ENCODE data around the gene NPPB.
"Not testable (repeated sequence)": the region's sequence is repeated elsewhere in the genome, so short reads cannot be mapped to it uniquely, and the experiment has no call there.

The NPPB gene

DNA sequence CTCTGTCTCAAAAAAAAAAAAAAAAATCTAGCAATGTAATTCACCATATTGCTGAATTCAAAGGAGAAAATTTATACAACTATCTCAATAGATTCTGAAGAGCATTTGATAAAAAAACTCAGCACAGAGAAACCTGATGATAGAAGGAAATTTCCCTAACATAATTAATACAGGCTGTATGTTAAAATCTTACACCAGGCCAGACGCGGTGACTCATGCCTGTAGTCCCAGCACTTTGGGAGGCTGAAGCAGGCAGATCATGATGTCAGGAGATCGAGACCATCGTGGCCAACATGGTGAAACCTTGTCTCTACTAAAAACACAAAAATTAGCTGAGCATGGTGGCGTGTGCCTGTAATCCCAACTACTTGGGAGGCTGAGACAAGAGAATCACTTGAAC, 45.4 kb upstream of the NPPB start:
- not testable (repeated sequence) for H2BK15ac ChIP-seq (replicated peaks; ENCODE audit: low read depth); H3K79me1 ChIP-seq (ENCODE audit: low read length); H3K27me3 ChIP-seq (ENCODE audit: insufficient read depth, low read length, poor library complexity); H3K4me1 ChIP-seq (ENCODE audit: control insufficient read depth, low read depth, low read length); H3K4me2 ChIP-seq (ENCODE audit: low read length); H4K8ac ChIP-seq (ENCODE audit: low read depth, low read length); H4K5ac ChIP-seq (ENCODE audit: low read length); H2BK5ac ChIP-seq (ENCODE audit: low read length); H3K56ac ChIP-seq (ENCODE audit: low read length); H2AK5ac ChIP-seq (ENCODE audit: low read length); H2BK120ac ChIP-seq (ENCODE audit: low read depth, low read length); H3K4me3 ChIP-seq (ENCODE audit: low read length); H3K23ac ChIP-seq (ENCODE audit: low read length); H3K27ac ChIP-seq (ENCODE audit: low read depth, low read length); H3K9ac ChIP-seq (ENCODE audit: low read length); H3K18ac ChIP-seq (ENCODE audit: low read length); H3K36me3 ChIP-seq (ENCODE audit: control insufficient read depth, insufficient read depth, low read length); H3K4ac ChIP-seq (ENCODE audit: low read depth, low read length); DNase-seq; H3K79me2 ChIP-seq (ENCODE audit: control insufficient read depth, insufficient read depth, low read length)
- no CpG with 5 or more reads among the region's 5 CpGs for WGBS (ENCODE audit: extremely low coverage, insufficient coverage, low lambda C conversion rate)

DNA sequence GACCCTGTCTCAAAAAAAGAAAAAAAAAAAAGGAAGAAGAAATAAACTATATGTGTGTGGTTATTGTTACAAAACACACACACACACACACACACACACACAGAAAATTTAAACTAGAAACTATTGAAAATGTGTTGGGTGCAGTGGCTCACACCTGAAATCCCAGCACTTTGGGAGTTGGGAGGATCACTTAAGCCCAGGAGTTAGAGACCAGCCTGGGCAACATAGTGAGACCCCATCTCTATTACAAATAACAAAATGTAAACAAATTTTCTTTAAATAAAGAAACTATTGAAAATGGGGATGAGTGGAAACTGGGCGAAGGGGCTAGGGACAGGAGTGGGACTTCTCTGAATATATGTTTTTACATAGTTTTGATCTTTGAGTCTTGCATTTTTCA, 44.5 kb upstream of the NPPB start:
- Histone ChIP-seq H3K4ac (ENCODE audit: low read depth, low read length) (no peak overlapping the region), H4K8ac (ENCODE audit: low read depth, low read length) (no peak overlapping the region), H3K27me3 (ENCODE audit: insufficient read depth, low read length, poor library complexity) (no peaks in the 10 kb centered on the region), H2BK120ac (ENCODE audit: low read depth, low read length) (no peak overlapping the region), H3K36me3 (ENCODE audit: control insufficient read depth, insufficient read depth, low read length) (no peaks in the 10 kb centered on the region), H3K56ac (ENCODE audit: low read length) (no peak overlapping the region), H3K23ac (ENCODE audit: low read length) (no peak overlapping the region), H3K9ac (ENCODE audit: low read length) (no peak overlapping the region), H3K79me2 (ENCODE audit: control insufficient read depth, insufficient read depth, low read length) (no peaks in the 10 kb centered on the region), H3K4me1 (ENCODE audit: control insufficient read depth, low read depth, low read length) (no peaks in the 10 kb centered on the region), H4K5ac (ENCODE audit: low read length) (no peak overlapping the region), H3K4me2 (ENCODE audit: low read length) (no peak overlapping the region), H3K4me3 (ENCODE audit: low read length) (no peak overlapping the region), H2BK15ac (replicated peaks; ENCODE audit: low read depth) (no peak overlapping the region), H3K27ac (ENCODE audit: low read depth, low read length) (no peak overlapping the region), H2AK5ac (ENCODE audit: low read length) (no peak overlapping the region), H3K18ac (ENCODE audit: low read length) (no peak overlapping the region), H3K79me1 (ENCODE audit: low read length) (no peaks in the 10 kb centered on the region), H2BK5ac (ENCODE audit: low read length) (no peak overlapping the region)
- no CpG with 5 or more reads among the region's 1 CpG for WGBS (ENCODE audit: extremely low coverage, insufficient coverage, low lambda C conversion rate)
- DNase-seq: no peak

DNA sequence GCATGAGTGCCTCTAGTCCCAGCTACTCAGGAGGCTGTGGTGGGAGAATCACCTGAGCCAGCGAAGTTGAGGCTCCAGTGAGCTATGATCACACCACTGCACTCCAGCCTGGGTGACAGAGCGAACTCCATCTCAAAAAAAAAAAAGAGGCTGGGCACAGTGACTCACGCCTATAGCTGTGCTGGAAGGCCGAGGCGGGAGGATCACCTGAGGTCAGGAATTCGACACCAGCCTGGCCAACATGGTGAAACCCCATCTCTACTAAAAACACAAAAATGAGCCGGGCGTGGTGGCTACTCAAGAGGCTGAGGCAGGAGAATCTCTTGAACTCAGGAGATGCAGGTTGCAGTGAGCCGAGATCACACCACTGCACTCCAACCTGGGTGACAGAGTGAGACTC, 42.7 kb upstream of the NPPB start:
- H4K8ac ChIP-seq (ENCODE audit: low read depth, low read length); H2BK5ac ChIP-seq (ENCODE audit: low read length); H3K4me1 ChIP-seq (ENCODE audit: control insufficient read depth, low read depth, low read length); H3K4me2 ChIP-seq (ENCODE audit: low read length); H3K79me2 ChIP-seq (ENCODE audit: control insufficient read depth, insufficient read depth, low read length); H3K4me3 ChIP-seq (ENCODE audit: low read length); H2AK5ac ChIP-seq (ENCODE audit: low read length); H3K56ac ChIP-seq (ENCODE audit: low read length); H3K36me3 ChIP-seq (ENCODE audit: control insufficient read depth, insufficient read depth, low read length); H3K23ac ChIP-seq (ENCODE audit: low read length); H3K79me1 ChIP-seq (ENCODE audit: low read length); H3K4ac ChIP-seq (ENCODE audit: low read depth, low read length); H4K5ac ChIP-seq (ENCODE audit: low read length); H2BK15ac ChIP-seq (replicated peaks; ENCODE audit: low read depth); H3K18ac ChIP-seq (ENCODE audit: low read length); H3K9ac ChIP-seq (ENCODE audit: low read length); H3K27me3 ChIP-seq (ENCODE audit: insufficient read depth, low read length, poor library complexity); H3K27ac ChIP-seq (ENCODE audit: low read depth, low read length); H2BK120ac ChIP-seq (ENCODE audit: low read depth, low read length): not testable (repeated sequence)
- peak; percentile 68 for DNase-seq
- no CpG with 5 or more reads among the region's 9 CpGs for WGBS (ENCODE audit: extremely low coverage, insufficient coverage, low lambda C conversion rate)

DNA sequence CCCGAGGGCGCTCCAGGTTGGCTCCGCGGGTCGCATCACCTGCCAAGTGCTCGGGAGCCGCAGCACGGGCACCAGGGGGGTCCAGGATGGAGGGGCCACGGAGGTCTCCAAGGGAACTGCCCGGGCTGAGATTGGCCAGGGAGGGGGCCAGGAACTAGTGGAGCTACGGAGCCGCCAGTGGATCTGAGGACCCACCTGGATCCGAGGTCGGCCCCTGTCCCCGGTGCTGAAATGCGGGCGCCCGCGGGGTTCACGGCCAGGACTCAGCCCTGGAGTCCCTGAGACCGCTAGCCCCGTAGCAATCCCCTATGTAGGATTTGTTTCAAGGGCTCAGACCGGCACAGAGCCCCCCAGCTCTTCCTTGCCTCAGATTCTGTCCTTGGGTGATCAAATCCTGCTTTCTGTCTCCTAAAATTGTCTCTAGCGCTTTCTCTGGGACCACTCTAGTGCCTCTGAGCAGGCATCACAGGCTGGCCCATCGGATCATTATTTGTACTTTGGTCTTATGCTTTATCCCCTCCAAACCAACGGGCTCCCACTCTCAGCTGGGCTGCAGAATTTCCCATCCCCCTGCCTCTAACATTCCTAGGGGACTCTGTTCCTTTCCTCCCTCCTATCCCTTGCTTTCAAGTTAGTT, 40.2 kb upstream of the NPPB start:
- H2BK15ac ChIP-seq (replicated peaks; ENCODE audit: low read depth): no peak overlapping the region
- no peak overlapping the region for H3K56ac ChIP-seq (ENCODE audit: low read length)
- peak overlapping the region; percentile 89 for H3K23ac ChIP-seq (ENCODE audit: low read length)
- WGBS (ENCODE audit: extremely low coverage, insufficient coverage, low lambda C conversion rate): no CpG with 5 or more reads among the region's 26 CpGs
- H4K5ac ChIP-seq (ENCODE audit: low read length): no peak overlapping the region
- H3K4me3 ChIP-seq (ENCODE audit: low read length): no peak overlapping the region
- no peak overlapping the region for H2BK5ac ChIP-seq (ENCODE audit: low read length)
- no peak overlapping the region for H3K4me2 ChIP-seq (ENCODE audit: low read length)
- no peaks in the 10 kb centered on the region for H3K4me1 ChIP-seq (ENCODE audit: control insufficient read depth, low read depth, low read length)
- H3K4ac ChIP-seq (ENCODE audit: low read depth, low read length): no peak overlapping the region
- H2BK120ac ChIP-seq (ENCODE audit: low read depth, low read length): no peak overlapping the region
- no peaks in the 10 kb centered on the region for H3K79me1 ChIP-seq (ENCODE audit: low read length)
- no peak overlapping the region for H3K27ac ChIP-seq (ENCODE audit: low read depth, low read length)
- no peaks in the 10 kb centered on the region for H3K36me3 ChIP-seq (ENCODE audit: control insufficient read depth, insufficient read depth, low read length)
- no peak overlapping the region for H4K8ac ChIP-seq (ENCODE audit: low read depth, low read length)
- DNase-seq: peak; percentile 59
- no peaks in the 10 kb centered on the region for H3K27me3 ChIP-seq (ENCODE audit: insufficient read depth, low read length, poor library complexity)
- H3K79me2 ChIP-seq (ENCODE audit: control insufficient read depth, insufficient read depth, low read length): no peaks in the 10 kb centered on the region
- no peak overlapping the region for H2AK5ac ChIP-seq (ENCODE audit: low read length)
- H3K9ac ChIP-seq (ENCODE audit: low read length): no peak overlapping the region
- no peak overlapping the region for H3K18ac ChIP-seq (ENCODE audit: low read length)

DNA sequence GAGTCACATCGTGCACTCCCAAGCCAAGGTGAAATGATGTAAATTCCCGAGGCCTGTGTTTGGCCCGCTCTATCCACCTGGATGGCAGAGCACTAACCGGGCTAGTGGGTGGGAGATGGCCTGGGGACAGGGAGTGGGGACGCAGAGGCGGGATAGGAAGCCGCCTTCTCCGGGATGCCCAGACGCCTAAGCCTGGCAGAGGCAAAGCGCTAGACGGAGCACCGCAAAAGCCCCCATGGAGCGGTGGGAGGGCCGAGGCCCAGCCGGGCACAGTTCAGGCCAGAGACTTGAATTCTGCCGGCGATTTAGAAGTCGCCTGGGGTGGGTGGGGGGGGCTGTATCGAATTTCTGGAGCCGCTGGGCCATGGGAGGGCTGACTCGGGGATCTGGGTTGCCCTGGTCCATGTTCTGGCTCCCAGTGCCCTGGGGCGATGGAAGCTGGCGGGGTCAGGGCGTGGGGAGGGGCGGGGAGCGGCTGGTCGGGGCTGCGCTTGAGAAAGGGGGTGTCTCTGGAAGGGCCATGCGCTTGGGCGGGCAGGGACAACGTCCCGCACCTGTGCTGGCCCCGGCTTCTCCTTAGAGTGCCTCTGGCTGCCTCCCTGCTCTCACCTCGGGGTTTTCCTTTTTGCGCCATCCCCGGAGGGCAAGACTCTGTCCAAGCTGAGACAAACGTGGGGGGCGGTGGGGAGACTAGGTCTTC, 39.5 kb upstream of the NPPB start:
- H3K4me2 ChIP-seq (ENCODE audit: low read length): no peak overlapping the region
- H3K79me2 ChIP-seq (ENCODE audit: control insufficient read depth, insufficient read depth, low read length): no peaks in the 10 kb centered on the region
- H4K5ac ChIP-seq (ENCODE audit: low read length): no peak overlapping the region
- no peak overlapping the region for H3K9ac ChIP-seq (ENCODE audit: low read length)
- H3K18ac ChIP-seq (ENCODE audit: low read length): no peak overlapping the region
- H3K23ac ChIP-seq (ENCODE audit: low read length): no peak overlapping the region
- no peak overlapping the region for H3K4me3 ChIP-seq (ENCODE audit: low read length)
- no peak overlapping the region for H2AK5ac ChIP-seq (ENCODE audit: low read length)
- no peaks in the 10 kb centered on the region for H3K36me3 ChIP-seq (ENCODE audit: control insufficient read depth, insufficient read depth, low read length)
- no peak for DNase-seq
- no peak overlapping the region for H2BK15ac ChIP-seq (replicated peaks; ENCODE audit: low read depth)
- H3K4me1 ChIP-seq (ENCODE audit: control insufficient read depth, low read depth, low read length): no peaks in the 10 kb centered on the region
- no peaks in the 10 kb centered on the region for H3K27me3 ChIP-seq (ENCODE audit: insufficient read depth, low read length, poor library complexity)
- no peak overlapping the region for H4K8ac ChIP-seq (ENCODE audit: low read depth, low read length)
- H2BK120ac ChIP-seq (ENCODE audit: low read depth, low read length): no peak overlapping the region
- H2BK5ac ChIP-seq (ENCODE audit: low read length): no peak overlapping the region
- H3K79me1 ChIP-seq (ENCODE audit: low read length): no peaks in the 10 kb centered on the region
- WGBS (ENCODE audit: extremely low coverage, insufficient coverage, low lambda C conversion rate): no CpG with 5 or more reads among the region's 38 CpGs
- H3K56ac ChIP-seq (ENCODE audit: low read length): no peak overlapping the region
- no peak overlapping the region for H3K27ac ChIP-seq (ENCODE audit: low read depth, low read length)
- H3K4ac ChIP-seq (ENCODE audit: low read depth, low read length): no peak overlapping the region

DNA sequence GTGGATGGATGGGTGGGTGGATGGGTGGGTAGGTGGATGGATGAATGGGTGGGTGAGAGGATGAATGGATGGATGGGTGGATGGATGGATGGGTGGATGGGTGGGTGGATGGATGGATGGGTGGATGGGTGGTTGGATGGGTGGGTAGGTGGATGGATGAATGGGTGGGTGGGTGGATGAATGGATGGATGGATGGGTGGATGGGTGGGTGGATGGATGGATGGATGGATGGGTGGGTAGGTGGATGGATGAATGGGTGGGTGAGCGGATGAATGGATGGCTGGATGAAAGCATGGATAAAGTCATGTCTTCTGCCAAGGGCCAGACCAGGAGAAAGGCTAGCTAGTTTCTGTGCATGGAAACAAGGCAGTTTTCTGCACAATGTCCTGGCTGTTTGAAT, 35.8 kb upstream of the NPPB start:
- H3K56ac ChIP-seq (ENCODE audit: low read length); H2AK5ac ChIP-seq (ENCODE audit: low read length); H2BK15ac ChIP-seq (replicated peaks; ENCODE audit: low read depth); H3K4me3 ChIP-seq (ENCODE audit: low read length); H3K23ac ChIP-seq (ENCODE audit: low read length); H4K5ac ChIP-seq (ENCODE audit: low read length); H2BK120ac ChIP-seq (ENCODE audit: low read depth, low read length); H3K9ac ChIP-seq (ENCODE audit: low read length); H3K4me2 ChIP-seq (ENCODE audit: low read length); H3K36me3 ChIP-seq (ENCODE audit: control insufficient read depth, insufficient read depth, low read length); H4K8ac ChIP-seq (ENCODE audit: low read depth, low read length); H2BK5ac ChIP-seq (ENCODE audit: low read length); H3K27ac ChIP-seq (ENCODE audit: low read depth, low read length); DNase-seq; H3K27me3 ChIP-seq (ENCODE audit: insufficient read depth, low read length, poor library complexity); H3K79me2 ChIP-seq (ENCODE audit: control insufficient read depth, insufficient read depth, low read length); H3K79me1 ChIP-seq (ENCODE audit: low read length); H3K4ac ChIP-seq (ENCODE audit: low read depth, low read length); H3K4me1 ChIP-seq (ENCODE audit: control insufficient read depth, low read depth, low read length); H3K18ac ChIP-seq (ENCODE audit: low read length): not testable (repeated sequence)
- WGBS (ENCODE audit: extremely low coverage, insufficient coverage, low lambda C conversion rate): no CpG with 5 or more reads among the region's 1 CpG
